OCI-LY3 (cell line): ENCODE results near the gene FAM13A.

Experiments used
- H2AFZ ChIP-seq: fragments of 200-600, 300-600 bp; shearing (Covaris generic); 2 replicates; pipeline ENCODE4 v1.6.0; 2014; ENCODE audit warnings: antibody characterized with exemption, low read depth, low read length
- H3K27ac ChIP-seq: fragments of 200-600, 300-600 bp; sonication (generic); 2 replicates; pipeline ENCODE4 v1.5.1; 2014; ENCODE audit warnings: mild to moderate bottlenecking, low read length, moderate library complexity, mixed read lengths
- H3K27me3 ChIP-seq: fragments of 200-600, 300-600 bp; sonication (generic); 2 replicates; pipeline ENCODE4 v1.6.1; 2014; ENCODE audit warnings: low read depth, low read length, mixed read lengths
- H3K36me3 ChIP-seq: fragments of 200-600, 300-600 bp; sonication (generic); replicated peaks from 2 replicates; pipeline ENCODE3; 2014; ENCODE audit warnings: low read depth, low read length, mixed read lengths
- H3K4me1 ChIP-seq: fragments of 300-600, 200-600 bp; sonication (generic); 2 replicates; pipeline ENCODE4 v1.6.1; 2014; ENCODE audit warnings: low read length, mixed read lengths
- H3K4me2 ChIP-seq: fragments of 200-600, 300-600 bp; sonication (generic); 2 replicates; pipeline ENCODE4 v1.6.1; 2014; ENCODE audit warnings: low read length, mixed read lengths
- H3K4me3 ChIP-seq: fragments of 300-600, 200-600 bp; sonication (generic); 2 replicates; pipeline ENCODE4 v1.5.1; 2014; ENCODE audit warnings: antibody characterized with exemption, mild to moderate bottlenecking, low read length, moderate library complexity
- H3K79me2 ChIP-seq: fragments of 300-600, 200-600 bp; shearing (Covaris generic); 2 replicates; pipeline ENCODE4 v1.6.1; 2014; ENCODE audit warnings: mild to moderate bottlenecking, low read length, mixed read lengths
- H3K9ac ChIP-seq: fragments of 300-600, 200-600 bp; shearing (Covaris generic); 2 replicates; pipeline ENCODE4 v1.6.0; 2014; ENCODE audit warnings: mild to moderate bottlenecking, low read length, moderate library complexity
- H3K9me3 ChIP-seq: fragments of 200-600, 300-600 bp; shearing (Covaris generic); 2 replicates; pipeline ENCODE4 v1.6.1; 2014; ENCODE audit warnings: low read length, mixed read lengths; ENCODE audit not compliant: insufficient read depth
- H4K20me1 ChIP-seq: fragments of 200-600, 300-600 bp; sonication (generic); 2 replicates; pipeline ENCODE4 v1.6.1; 2016; ENCODE audit warnings: low read length, mixed read lengths; ENCODE audit not compliant: insufficient read depth
- CTCF ChIP-seq: fragments of 200-600, 300-600 bp; sonication (generic); IDR thresholded peaks from 2 replicates; pipeline ENCODE4 v1.5.1; 2014; ENCODE audit warnings: antibody characterized with exemption, low read length, low read depth
- EZH2phosphoT487 ChIP-seq: fragments of 200-600 bp; shearing (Covaris generic); IDR thresholded peaks from 2 replicates; pipeline ENCODE4 v1.6.1; 2018; ENCODE audit warnings: antibody characterized with exemption, mixed run types, low read depth

FAM13A gene

GRCh38 chr4:88788895-88789294, 268.1 kb downstream of the FAM13A start:
- H3K4me2 ChIP-seq = no peak overlapping the region
- H3K27ac ChIP-seq = no peak overlapping the region
- no peaks in the 10 kb centered on the region for H3K9me3 ChIP-seq
- peaks cover 33% of the 10 kb centered on the region for H3K4me1 ChIP-seq
- H3K36me3 ChIP-seq = no peaks in the 10 kb centered on the region
- no peak for TF ChIP-seq CTCF
- no peak for TF ChIP-seq EZH2phosphoT487
- H4K20me1 ChIP-seq = 0 out of 2 replicates have a peak, but pooled peaks cover 6% of the 10 kb centered on the region
- no peaks in the 10 kb centered on the region for H3K27me3 ChIP-seq
- H3K9ac ChIP-seq = no peak overlapping the region
- no peak overlapping the region for H3K4me3 ChIP-seq
- no peaks in the 10 kb centered on the region for H3K79me2 ChIP-seq
- no peak overlapping the region for H2AFZ ChIP-seq

- no peak overlapping the region for H3K4me3 ChIP-seq
- H3K4me1 ChIP-seq = peaks cover 29% of the 10 kb centered on the region
- H2AFZ ChIP-seq = no peak overlapping the region
- no peaks in the 10 kb centered on the region for H3K9me3 ChIP-seq
- 0 out of 2 replicates have a peak, but pooled peaks cover 6% of the 10 kb centered on the region for H4K20me1 ChIP-seq
- TF ChIP-seq EZH2phosphoT487 = no peak
- no peak for TF ChIP-seq CTCF
- H3K27me3 ChIP-seq = no peaks in the 10 kb centered on the region
- H3K4me2 ChIP-seq = no peak overlapping the region
- H3K9ac ChIP-seq = no peak overlapping the region
- H3K27ac ChIP-seq = no peak overlapping the region
- H3K36me3 ChIP-seq = no peaks in the 10 kb centered on the region
- no peaks in the 10 kb centered on the region for H3K79me2 ChIP-seq
Observed at GRCh38 chr4:88788424-88788823, 268.6 kb downstream of the FAM13A start.

GRCh38 chr4:88786011-88786410, 271.0 kb downstream of the FAM13A start:
- Histone ChIP-seq H3K9me3 (no peaks in the 10 kb centered on the region), H3K4me1 (peaks cover 5% of the 10 kb centered on the region), H3K79me2 (no peaks in the 10 kb centered on the region), H3K4me3 (no peak overlapping the region), H3K36me3 (no peaks in the 10 kb centered on the region), H3K4me2 (no peak overlapping the region), H4K20me1 (0 out of 2 replicates have a peak, but pooled peaks cover 3% of the 10 kb centered on the region), H3K27me3 (no peaks in the 10 kb centered on the region), H2AFZ (no peak overlapping the region), H3K9ac (no peak overlapping the region), H3K27ac (no peak overlapping the region)
- no peak for TF ChIP-seq EZH2phosphoT487
- TF ChIP-seq CTCF = no peak

GRCh38 chr4:88780389-88780788, 276.6 kb downstream of the FAM13A start:
- Histone ChIP-seq H3K4me1 (peaks cover 13% of the 10 kb centered on the region), H3K9ac (no peak overlapping the region), H3K4me3 (no peak overlapping the region), H3K9me3 (no peaks in the 10 kb centered on the region), H3K27me3 (no peaks in the 10 kb centered on the region), H3K27ac (no peak overlapping the region), H3K79me2 (no peaks in the 10 kb centered on the region), H4K20me1 (no peaks in the 10 kb centered on the region), H2AFZ (no peak overlapping the region), H3K36me3 (no peaks in the 10 kb centered on the region), H3K4me2 (no peak overlapping the region)
- no peak for TF ChIP-seq CTCF
- TF ChIP-seq EZH2phosphoT487 = no peak
